GM21390 (cell line): Measurements from ENCODE around the gene NUP85.
"Not testable (repeated sequence)": the region's sequence is repeated elsewhere in the genome, so short reads cannot be mapped to it uniquely, and the experiment has no call there.

Source experiments
- ATAC-seq: cut with Tn5 transposase; IDR thresholded peaks from one replicate; pipeline ENCODE4 v1.9.1; 2021; ENCODE audit not compliant: unreplicated experiment

The NUP85 gene

GRCh38 chr17:75194879-75195278 lies 10.6 kb upstream of the NUP85 start:
- no peak for ATAC-seq

GRCh38 chr17:75199886-75200618 lies 5.4 kb upstream of the NUP85 start:
- ATAC-seq, result no peak

GRCh38 chr17:75205793-75206163 lies 299 bp downstream of the NUP85 start:
- no peak for ATAC-seq

- ATAC-seq, result not testable (repeated sequence)
These were observed 1.6 kb downstream of the NUP85 start for GRCh38 chr17:75207050-75207407.

- no peak for ATAC-seq
These were observed 2.3 kb downstream of the NUP85 start for GRCh38 chr17:75207760-75208159.

GRCh38 chr17:75208161-75208560 lies 2.7 kb downstream of the NUP85 start:
- no peak for ATAC-seq

- no peak for ATAC-seq
These were observed 3.6 kb downstream of the NUP85 start for GRCh38 chr17:75209061-75209460.

GRCh38 chr17:75218131-75218530 lies 12.7 kb downstream of the NUP85 start:
- ATAC-seq, result no peak

GRCh38 chr17:75219815-75220214 lies 14.3 kb downstream of the NUP85 start:
- ATAC-seq, result no peak

- ATAC-seq, result no peak
These were observed 19.5 kb downstream of the NUP85 start for GRCh38 chr17:75225016-75225415.

GRCh38 chr17:75227729-75228128 lies 22.2 kb downstream of the NUP85 start:
- ATAC-seq, result no peak

- no peak for ATAC-seq
These were observed 22.8 kb downstream of the NUP85 start for GRCh38 chr17:75228305-75228704.

GRCh38 chr17:75228847-75229246 lies 23.4 kb downstream of the NUP85 start:
- no peak for ATAC-seq

GRCh38 chr17:75231071-75231470 lies 25.6 kb downstream of the NUP85 start:
- no peak for ATAC-seq

GRCh38 chr17:75231741-75232464 lies 26.4 kb downstream of the NUP85 start:
- ATAC-seq, result no peak

GRCh38 chr17:75232786-75233185 lies 27.3 kb downstream of the NUP85 start:
- no peak for ATAC-seq

GRCh38 chr17:75237100-75238014 lies 31.9 kb downstream of the NUP85 start:
- no peak for ATAC-seq

GRCh38 chr17:75238020-75238580 lies 32.6 kb downstream of the NUP85 start:
- ATAC-seq, result no peak

GRCh38 chr17:75238684-75239191 lies 33.3 kb downstream of the NUP85 start:
- ATAC-seq, result no peak

- ATAC-seq, result no peak
These were observed 33.7 kb downstream of the NUP85 start for GRCh38 chr17:75239214-75239613.

- ATAC-seq, result no peak
These were observed 34.4 kb downstream of the NUP85 start for GRCh38 chr17:75239778-75240393.
